ENCODE measurements around the gene OR5I1.
"Not testable (repeated sequence)": the region's sequence is repeated elsewhere in the genome, so short reads cannot be mapped to it uniquely, and the experiment has no call there.

- TF ChIP-seq CTCF, POLR2A (IDR thresholded peaks at IDR 0.05): not testable (repeated sequence)
Observed at GRCh38 chr11:55885481-55885880, 50.7 kb downstream of the OR5I1 start.
